22Rv1 (cell line): ENCODE measurements around the gene TUBD1.

Source experiments
- H3K27ac ChIP-seq: fragments of 450-650 bp; 2 replicates; pipeline ENCODE4 v1.5.1; 2017
- CTCF ChIP-seq: fragments of 450-650 bp; IDR thresholded peaks from 2 replicates; pipeline ENCODE4 v1.5.1; 2017; ENCODE audit warnings: mild to moderate bottlenecking
- ZFX ChIP-seq: fragments of 450-650 bp; IDR thresholded peaks from 2 replicates; pipeline ENCODE4 v1.6.1; 2017; ENCODE audit warnings: antibody characterized with exemption, borderline replicate concordance

TUBD1 gene

GRCh38 chr17:59870482-59870881, 22.3 kb downstream of the TUBD1 start:
- peak overlapping the region; percentile 74 for H3K27ac ChIP-seq
- TF ChIP-seq CTCF: no peak
- no peak for TF ChIP-seq ZFX

- H3K27ac ChIP-seq: peak overlapping the region; percentile 74
- TF ChIP-seq ZFX (no peak), CTCF (no peak)
Measured at GRCh38 chr17:59869941-59870218, 22.9 kb downstream of the TUBD1 start.

GRCh38 chr17:59863616-59864015, 29.1 kb downstream of the TUBD1 start:
- TF ChIP-seq CTCF: no peak
- no peak for TF ChIP-seq ZFX

GRCh38 chr17:59859444-59860025, 33.2 kb downstream of the TUBD1 start:
- 0 out of 2 replicates have a peak overlapping the region, but pooled peaks have one; percentile 0 for H3K27ac ChIP-seq
- no peak for TF ChIP-seq ZFX
- peak; percentile 52 for TF ChIP-seq CTCF

More at GRCh38 chr17:59863616-59864015, 29.1 kb downstream of the TUBD1 start:
- H3K27ac ChIP-seq: peak overlapping the region; percentile 8; the same call in 1 of the 2 replicates

- no peak for TF ChIP-seq CTCF
- TF ChIP-seq ZFX: no peak
- 0 out of 2 replicates have a peak overlapping the region, but pooled peaks have one; percentile 0 for H3K27ac ChIP-seq
Measured at GRCh38 chr17:59858932-59859331, 33.8 kb downstream of the TUBD1 start.

- TF ChIP-seq CTCF (no peak), ZFX (no peak)
- no peak overlapping the region for H3K27ac ChIP-seq
Measured at GRCh38 chr17:59858167-59858816, 34.5 kb downstream of the TUBD1 start.

GRCh38 chr17:59856859-59857794, 35.6 kb downstream of the TUBD1 start:
- no peak overlapping the region for H3K27ac ChIP-seq

GRCh38 chr17:59853919-59854729, 38.6 kb downstream of the TUBD1 start:
- peak overlapping the region; percentile 64 for H3K27ac ChIP-seq

More at GRCh38 chr17:59856859-59857794, 35.6 kb downstream of the TUBD1 start:
- no peak for TF ChIP-seq CTCF
- TF ChIP-seq ZFX: no peak
